ENCODE measurements around the gene CHPF2. TPM values are rescaled to one million over a fixed set of nuclear protein-coding genes. Genes with fewer than 3 reads are reported as not detected.

The CHPF2 gene
- polyA plus RNA-seq, 2 donors = 10.8 to 13.6 TPM

GRCh38 chr7:151192002-151192539, 40.2 kb upstream of the CHPF2 start:
- WGBS, 2 donors = 94 to 95% methylated on average over 23 of the region's 23 CpGs
- H3K4me3 ChIP-seq (ENCODE audit: low read depth in 1 of 2, low read length in 2 of 2) = no peak overlapping the region
- H3K9me3 ChIP-seq (ENCODE audit: control insufficient read depth in 2 of 2, insufficient read depth in 1 of 2, low read depth in 1 of 2, low read length in 1 of 2) = no peaks in the 10 kb centered on the region

GRCh38 chr7:151193203-151193978, 38.9 kb upstream of the CHPF2 start:
- 89% methylated on average over 14 of the region's 14 CpGs for WGBS, 2 donors
- H3K36me3 ChIP-seq (ENCODE audit: control insufficient read depth in 2 of 2, insufficient read depth in 2 of 2, low read length in 1 of 2) = no peaks in the 10 kb centered on the region

More at GRCh38 chr7:151192002-151192539, 40.2 kb upstream of the CHPF2 start:
- Histone ChIP-seq H3K27me3 (ENCODE audit: control insufficient read depth in 1 of 2, insufficient read depth in 2 of 2, low read length in 2 of 2) (no peaks in the 10 kb centered on the region), H3K4me1 (ENCODE audit: control insufficient read depth in 2 of 2, insufficient read depth in 2 of 2, low read length in 1 of 2) (peaks cover 0 to 2% of the 10 kb centered on the region in 2 donors), H3K36me3 (ENCODE audit: control insufficient read depth in 2 of 2, insufficient read depth in 2 of 2, low read length in 1 of 2) (no peaks in the 10 kb centered on the region), H3K27ac (ENCODE audit: low read depth in 2 of 2, low read length in 1 of 2) (no peak overlapping the region)

GRCh38 chr7:151194188-151194587, 38.1 kb upstream of the CHPF2 start:
- WGBS, 2 donors = 67 to 77% methylated on average over 7 of the region's 7 CpGs
- peaks cover 0 to 2% of the 10 kb centered on the region in 2 donors for H3K4me1 ChIP-seq (ENCODE audit: control insufficient read depth in 2 of 2, insufficient read depth in 2 of 2, low read length in 1 of 2)
- H3K27ac ChIP-seq (ENCODE audit: low read depth in 2 of 2, low read length in 1 of 2) = no peak overlapping the region
- no peaks in the 10 kb centered on the region for H3K9me3 ChIP-seq (ENCODE audit: control insufficient read depth in 2 of 2, insufficient read depth in 1 of 2, low read depth in 1 of 2, low read length in 1 of 2)
- H3K27me3 ChIP-seq (ENCODE audit: control insufficient read depth in 1 of 2, insufficient read depth in 2 of 2, low read length in 2 of 2) = no peaks in the 10 kb centered on the region
- no peaks in the 10 kb centered on the region for H3K36me3 ChIP-seq (ENCODE audit: control insufficient read depth in 2 of 2, insufficient read depth in 2 of 2, low read length in 1 of 2)
- H3K4me3 ChIP-seq (ENCODE audit: low read depth in 1 of 2, low read length in 2 of 2) = no peak overlapping the region

More at GRCh38 chr7:151193203-151193978, 38.9 kb upstream of the CHPF2 start:
- Histone ChIP-seq H3K4me3 (ENCODE audit: low read depth in 1 of 2, low read length in 2 of 2) (no peak overlapping the region), H3K27ac (ENCODE audit: low read depth in 2 of 2, low read length in 1 of 2) (no peak overlapping the region), H3K4me1 (ENCODE audit: control insufficient read depth in 2 of 2, insufficient read depth in 2 of 2, low read length in 1 of 2) (peaks cover 0 to 2% of the 10 kb centered on the region in 2 donors), H3K9me3 (ENCODE audit: control insufficient read depth in 2 of 2, insufficient read depth in 1 of 2, low read depth in 1 of 2, low read length in 1 of 2) (no peaks in the 10 kb centered on the region), H3K27me3 (ENCODE audit: control insufficient read depth in 1 of 2, insufficient read depth in 2 of 2, low read length in 2 of 2) (no peaks in the 10 kb centered on the region)

GRCh38 chr7:151195616-151196450, 36.5 kb upstream of the CHPF2 start:
- no peak overlapping the region for H3K4me3 ChIP-seq (ENCODE audit: low read depth in 1 of 2, low read length in 2 of 2)
- no peaks in the 10 kb centered on the region for H3K36me3 ChIP-seq (ENCODE audit: control insufficient read depth in 2 of 2, insufficient read depth in 2 of 2, low read length in 1 of 2)
- H3K27me3 ChIP-seq (ENCODE audit: control insufficient read depth in 1 of 2, insufficient read depth in 2 of 2, low read length in 2 of 2) = no peaks in the 10 kb centered on the region
- peaks cover 0 to 2% of the 10 kb centered on the region in 2 donors for H3K4me1 ChIP-seq (ENCODE audit: control insufficient read depth in 2 of 2, insufficient read depth in 2 of 2, low read length in 1 of 2)
- no peak overlapping the region for H3K27ac ChIP-seq (ENCODE audit: low read depth in 2 of 2, low read length in 1 of 2)
- 46 to 49% methylated on average over 19 of the region's 19 CpGs for WGBS, 2 donors
- no peaks in the 10 kb centered on the region for H3K9me3 ChIP-seq (ENCODE audit: control insufficient read depth in 2 of 2, insufficient read depth in 1 of 2, low read depth in 1 of 2, low read length in 1 of 2)

GRCh38 chr7:151197932-151198331, 34.4 kb upstream of the CHPF2 start:
- H3K36me3 ChIP-seq (ENCODE audit: control insufficient read depth in 2 of 2, insufficient read depth in 2 of 2, low read length in 1 of 2) = no peaks in the 10 kb centered on the region
- H3K4me1 ChIP-seq (ENCODE audit: control insufficient read depth in 2 of 2, insufficient read depth in 2 of 2, low read length in 1 of 2) = peaks cover 0 to 2% of the 10 kb centered on the region in 2 donors
- no peak overlapping the region for H3K4me3 ChIP-seq (ENCODE audit: low read depth in 1 of 2, low read length in 2 of 2)
- no peaks in the 10 kb centered on the region for H3K9me3 ChIP-seq (ENCODE audit: control insufficient read depth in 2 of 2, insufficient read depth in 1 of 2, low read depth in 1 of 2, low read length in 1 of 2)
- H3K27ac ChIP-seq (ENCODE audit: low read depth in 2 of 2, low read length in 1 of 2) = no peak overlapping the region
- H3K27me3 ChIP-seq (ENCODE audit: control insufficient read depth in 1 of 2, insufficient read depth in 2 of 2, low read length in 2 of 2) = no peaks in the 10 kb centered on the region

GRCh38 chr7:151198945-151199848, 33.1 kb upstream of the CHPF2 start:
- H3K27me3 ChIP-seq (ENCODE audit: control insufficient read depth in 1 of 2, insufficient read depth in 2 of 2, low read length in 2 of 2) = no peaks in the 10 kb centered on the region
- no peaks in the 10 kb centered on the region for H3K36me3 ChIP-seq (ENCODE audit: control insufficient read depth in 2 of 2, insufficient read depth in 2 of 2, low read length in 1 of 2)
- H3K4me1 ChIP-seq (ENCODE audit: control insufficient read depth in 2 of 2, insufficient read depth in 2 of 2, low read length in 1 of 2) = peaks cover 0 to 2% of the 10 kb centered on the region in 2 donors
- H3K27ac ChIP-seq (ENCODE audit: low read depth in 2 of 2, low read length in 1 of 2) = no peak overlapping the region
- 48 to 59% methylated on average over 28 to 30 of the region's 30 CpGs for WGBS, 2 donors
- no peak overlapping the region for H3K4me3 ChIP-seq (ENCODE audit: low read depth in 1 of 2, low read length in 2 of 2)
- no peaks in the 10 kb centered on the region for H3K9me3 ChIP-seq (ENCODE audit: control insufficient read depth in 2 of 2, insufficient read depth in 1 of 2, low read depth in 1 of 2, low read length in 1 of 2)

GRCh38 chr7:151201344-151201743, 30.9 kb upstream of the CHPF2 start:
- no peaks in the 10 kb centered on the region for H3K9me3 ChIP-seq (ENCODE audit: control insufficient read depth in 2 of 2, insufficient read depth in 1 of 2, low read depth in 1 of 2, low read length in 1 of 2)
- no peaks in the 10 kb centered on the region for H3K4me1 ChIP-seq (ENCODE audit: control insufficient read depth in 2 of 2, insufficient read depth in 2 of 2, low read length in 1 of 2)
- H3K4me3 ChIP-seq (ENCODE audit: low read depth in 1 of 2, low read length in 2 of 2) = no peak overlapping the region
- 82 to 85% methylated on average over 3 of the region's 3 CpGs for WGBS, 2 donors
- H3K27me3 ChIP-seq (ENCODE audit: control insufficient read depth in 1 of 2, insufficient read depth in 2 of 2, low read length in 2 of 2) = peaks cover 0 to 5% of the 10 kb centered on the region in 2 donors
- H3K36me3 ChIP-seq (ENCODE audit: control insufficient read depth in 2 of 2, insufficient read depth in 2 of 2, low read length in 1 of 2) = no peaks in the 10 kb centered on the region
- H3K27ac ChIP-seq (ENCODE audit: low read depth in 2 of 2, low read length in 1 of 2) = no peak overlapping the region

- Histone ChIP-seq H3K27ac (ENCODE audit: low read depth in 2 of 2, low read length in 1 of 2) (no peak overlapping the region), H3K27me3 (ENCODE audit: control insufficient read depth in 1 of 2, insufficient read depth in 2 of 2, low read length in 2 of 2) (peaks cover 0 to 5% of the 10 kb centered on the region in 2 donors), H3K4me3 (ENCODE audit: low read depth in 1 of 2, low read length in 2 of 2) (no peak overlapping the region), H3K4me1 (ENCODE audit: control insufficient read depth in 2 of 2, insufficient read depth in 2 of 2, low read length in 1 of 2) (no peaks in the 10 kb centered on the region), H3K36me3 (ENCODE audit: control insufficient read depth in 2 of 2, insufficient read depth in 2 of 2, low read length in 1 of 2) (no peaks in the 10 kb centered on the region), H3K9me3 (ENCODE audit: control insufficient read depth in 2 of 2, insufficient read depth in 1 of 2, low read depth in 1 of 2, low read length in 1 of 2) (no peaks in the 10 kb centered on the region)
- WGBS, 2 donors = 80 to 87% methylated on average over 4 of the region's 4 CpGs
These were observed 30.5 kb upstream of the CHPF2 start for GRCh38 chr7:151201751-151202150.

GRCh38 chr7:151202836-151203235, 29.4 kb upstream of the CHPF2 start:
- Histone ChIP-seq H3K36me3 (ENCODE audit: control insufficient read depth in 2 of 2, insufficient read depth in 2 of 2, low read length in 1 of 2) (no peaks in the 10 kb centered on the region), H3K4me3 (ENCODE audit: low read depth in 1 of 2, low read length in 2 of 2) (no peak overlapping the region), H3K27ac (ENCODE audit: low read depth in 2 of 2, low read length in 1 of 2) (no peak overlapping the region), H3K4me1 (ENCODE audit: control insufficient read depth in 2 of 2, insufficient read depth in 2 of 2, low read length in 1 of 2) (no peaks in the 10 kb centered on the region), H3K9me3 (ENCODE audit: control insufficient read depth in 2 of 2, insufficient read depth in 1 of 2, low read depth in 1 of 2, low read length in 1 of 2) (no peaks in the 10 kb centered on the region), H3K27me3 (ENCODE audit: control insufficient read depth in 1 of 2, insufficient read depth in 2 of 2, low read length in 2 of 2) (peaks cover 0 to 5% of the 10 kb centered on the region in 2 donors)
- WGBS, 2 donors = 92 to 94% methylated on average over 9 of the region's 9 CpGs
